ENCODE data around the gene DNAJC7.

DNA sequence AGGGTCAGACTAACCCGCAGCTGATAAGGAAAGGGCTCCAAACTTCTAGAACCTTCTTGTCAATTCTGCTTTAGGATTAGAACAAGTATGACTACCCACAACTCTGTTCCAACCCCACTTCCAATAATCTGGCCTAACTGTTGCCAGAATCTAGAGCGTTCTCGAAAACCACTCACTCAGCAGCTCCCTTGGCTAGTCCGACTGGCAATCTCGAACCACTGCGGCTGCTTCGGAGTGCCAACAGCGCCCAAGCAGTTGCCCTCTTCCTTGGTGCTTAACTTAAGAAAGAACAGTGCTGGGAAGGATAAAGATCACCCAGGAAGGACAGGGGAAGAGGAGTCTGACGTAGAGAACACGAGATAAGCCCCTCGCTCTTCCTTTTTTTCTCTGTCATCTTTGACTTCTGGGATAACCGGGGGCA is 818 bp downstream of the DNAJC7 start:
- TF ChIP-seq, protein P1, sequence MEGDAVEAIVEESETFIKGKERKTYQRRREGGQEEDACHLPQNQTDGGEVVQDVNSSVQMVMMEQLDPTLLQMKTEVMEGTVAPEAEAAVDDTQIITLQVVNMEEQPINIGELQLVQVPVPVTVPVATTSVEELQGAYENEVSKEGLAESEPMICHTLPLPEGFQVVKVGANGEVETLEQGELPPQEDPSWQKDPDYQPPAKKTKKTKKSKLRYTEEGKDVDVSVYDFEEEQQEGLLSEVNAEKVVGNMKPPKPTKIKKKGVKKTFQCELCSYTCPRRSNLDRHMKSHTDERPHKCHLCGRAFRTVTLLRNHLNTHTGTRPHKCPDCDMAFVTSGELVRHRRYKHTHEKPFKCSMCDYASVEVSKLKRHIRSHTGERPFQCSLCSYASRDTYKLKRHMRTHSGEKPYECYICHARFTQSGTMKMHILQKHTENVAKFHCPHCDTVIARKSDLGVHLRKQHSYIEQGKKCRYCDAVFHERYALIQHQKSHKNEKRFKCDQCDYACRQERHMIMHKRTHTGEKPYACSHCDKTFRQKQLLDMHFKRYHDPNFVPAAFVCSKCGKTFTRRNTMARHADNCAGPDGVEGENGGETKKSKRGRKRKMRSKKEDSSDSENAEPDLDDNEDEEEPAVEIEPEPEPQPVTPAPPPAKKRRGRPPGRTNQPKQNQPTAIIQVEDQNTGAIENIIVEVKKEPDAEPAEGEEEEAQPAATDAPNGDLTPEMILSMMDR (IDR thresholded peaks at IDR 0.05), result no peak
- TF ChIP-seq EZH2phosphoT487 (IDR thresholded peaks at IDR 0.05) (no peak), EZH2 (IDR thresholded peaks at IDR 0.05) (no peak)

Data from neural progenitor cell (in vitro differentiated cells).